ENCODE data around the gene OTX1. TPM values are rescaled to one million over a fixed set of nuclear protein-coding genes. Genes with fewer than 3 reads are reported as not detected.

The OTX1 gene
- total and polyA plus RNA-seq, 2 of the 8 experiments (the other 6 are each of a cell fraction or from before 2014, with no cell fraction given) = 0.24 to 3.3 TPM

GRCh38 chr2:63058921-63059792 is 8.5 kb downstream of the OTX1 start:
- Histone ChIP-seq H3K36me3 (ENCODE audit: control insufficient read depth in 2 of 4, insufficient read depth in 4 of 4, low read length in 3 of 4) (peaks cover 0 to 8% (median 0%) of the 10 kb centered on the region in 4 experiments; a peak in 1 of 8 replicates), H3K27ac (ENCODE audit: low read depth, low read length) (no peak overlapping the region), H3K14ac (ENCODE audit: insufficient read length) (no peak overlapping the region), H2BK20ac (ENCODE audit: low read length) (no peak overlapping the region), H3K4me1 (replicated peaks in 1 of 4; ENCODE audit: control insufficient read depth in 3 of 4, insufficient read depth in 4 of 4, low read length in 3 of 4) (peaks cover 9 to 41% (median 32%) of the 10 kb centered on the region in 4 experiments), H2BK5ac (ENCODE audit: low read depth, low read length) (no peak overlapping the region), H3K23ac (ENCODE audit: insufficient read length) (no peak overlapping the region), H2BK12ac (ENCODE audit: low read depth, low read length) (peak overlapping the region; percentile 52; the same call in 1 of the 2 replicates), H2AFZ (ENCODE audit: low read length) (no peak overlapping the region; the same call in 1 of the 2 replicates), H3K4ac (replicated peaks; ENCODE audit: insufficient read length, low read depth, low read length) (no peak overlapping the region), H4K5ac (ENCODE audit: insufficient read length, low read depth, low read length) (no peak overlapping the region), H3K4me3 (ENCODE audit: extremely low read depth in 1 of 4, insufficient read depth in 2 of 4, low read depth in 3 of 4, low read length in 4 of 4) (peak overlapping the region; percentile 16 to 56 (median 28); a peak in 7 of 8 replicates), H4K8ac (ENCODE audit: extremely low read depth, insufficient read depth, low read length) (peak overlapping the region; percentile 92), H3K56ac (replicated peaks; ENCODE audit: insufficient read length, low read depth, low read length) (no peak overlapping the region), H2AK5ac (ENCODE audit: low read depth, low read length) (no peak overlapping the region), H3K27me3 (replicated peaks in 1 of 4; ENCODE audit: control insufficient read depth in 3 of 4, extremely low read depth in 1 of 4, insufficient read depth in 3 of 4, low read length in 3 of 4) (peaks cover 50 to 84% (median 69%) of the 10 kb centered on the region in 4 experiments), H2BK15ac (ENCODE audit: low read length) (peak overlapping the region; percentile 61; the same call in 1 of the 2 replicates), H3K9me3 (ENCODE audit: insufficient read depth in 2 of 2, low read depth in 1 of 2, low read length in 1 of 2) (no peaks in the 10 kb centered on the region), H3K23me2 (ENCODE audit: low read depth, low read length) (peaks cover 14% of the 10 kb centered on the region), H3K18ac (ENCODE audit: extremely low read depth, low read length) (peak overlapping the region; percentile 55), H4K20me1 (replicated peaks in 1 of 2; ENCODE audit: control insufficient read depth in 1 of 2, insufficient read depth in 2 of 2, low read length in 2 of 2) (peaks cover 3 to 13% of the 10 kb centered on the region in 2 experiments), H2BK120ac (replicated peaks; ENCODE audit: low read depth, low read length) (no peak overlapping the region), H3K79me2 (ENCODE audit: control insufficient read depth in 1 of 2, insufficient read depth in 2 of 2, low read length in 2 of 2) (no peaks in the 10 kb centered on the region), H3K79me1 (ENCODE audit: low read depth, low read length) (no peaks in the 10 kb centered on the region), H3K4me2 (ENCODE audit: insufficient read depth in 1 of 2, low read depth in 2 of 2, low read length in 2 of 2) (peak overlapping the region; percentile 84 to 86), H4K91ac (replicated peaks; ENCODE audit: insufficient read length, low read length) (peak overlapping the region; percentile 27), H3K9ac (replicated peaks in 1 of 4; ENCODE audit: extremely low read depth in 1 of 4, low read depth in 3 of 4, low read length in 3 of 4) (no peak overlapping the region; a peak in 1 of 7 replicates)
- DNase-seq (ENCODE audit: low read depth in 1 of 2, low spot score in 2 of 2) (peak in 1 of 2 experiments; percentile 79), FAIRE-seq (no peak)
- 3% methylated on average over 53 of the region's 67 CpGs; no CpG with 5 or more reads in 1 of the 2 experiments for WGBS, 2 experiments (ENCODE audit: extremely low coverage in 1 of 2, insufficient coverage in 1 of 2, insufficient read length in 1 of 2, insufficient replicate concordance in 2 of 2, low coverage in 1 of 2, low lambda C conversion rate in 2 of 2, missing lambda C conversion rate in 1 of 2)
- POLR2A ChIA-PET (ENCODE audit: partially characterized antibody) = interaction anchor here (0.5 to 3.1 kb wide), 4 partner anchors 9 to 639 kb away, joined by 3 to 32 read pairs (median 4); partner anchors contain the start of gene OTX1
- CTCF ChIA-PET (ENCODE audit: partially characterized antibody) = interaction anchor here (0.6 to 2.3 kb wide), 4 partner anchors 11 to 1345 kb away, joined by 3 to 6 read pairs (median 3); no protein-coding TSS in a partner anchor
- TF ChIP-seq PHF8 (conservative IDR thresholded peaks at IDR 0.05; ENCODE audit: low read depth, low read length) = no peak
- no peak for TF ChIP-seq POLR2AphosphoS5 (IDR thresholded peaks at IDR 0.05; ENCODE audit: low read depth, low read length)
- TF ChIP-seq SIX5 (IDR thresholded peaks at IDR 0.05; ENCODE audit: low read depth, low read length) = no peak
- no peak for TF ChIP-seq NANOG (IDR thresholded peaks at IDR 0.05; ENCODE audit: insufficient read depth, low read depth, low read length, poor library complexity, severe bottlenecking)
- no peak for TF ChIP-seq MAFK (IDR thresholded peaks at IDR 0.05; ENCODE audit: low read depth, low read length)
- 0 out of 2 replicates have a peak, but pooled peaks have one; percentile 6 for TF ChIP-seq SP1 (IDR thresholded peaks at IDR 0.05; ENCODE audit: low read depth, low read length)
- TF ChIP-seq ATF2 (IDR thresholded peaks at IDR 0.05; ENCODE audit: low read length) = no peak
- TF ChIP-seq SRF (IDR thresholded peaks at IDR 0.05; ENCODE audit: low read depth, low read length) = no peak
- no peak for TF ChIP-seq FOSL1 (IDR thresholded peaks at IDR 0.05; ENCODE audit: insufficient read depth, low read depth, low read length)

Measured in H1 (cell line).